Stomach (tissue), 4 donors: ENCODE results near the gene ZACN.
"Not testable (repeated sequence)": the region's sequence is repeated elsewhere in the genome, so short reads cannot be mapped to it uniquely, and the experiment has no call there.

Experiments
- EP300 ChIP-seq: sonication (generic); formaldehyde crosslinking; IDR thresholded peaks from one replicate; pipeline ENCODE4 v1.6.1; 2017; ENCODE audit warnings: antibody characterized with exemption
- POLR2A ChIP-seq, 4 donors: fragments of 450-650 bp; IDR thresholded peaks; one replicate each; pipeline ENCODE4 v1.6.1; 2016; ENCODE audit warnings: antibody characterized with exemption in 4 of 4, control low read depth in 2 of 4, mild to moderate bottlenecking in 1 of 4, moderate library complexity in 1 of 4
- POLR2AphosphoS5 ChIP-seq, 3 donors: sonication (generic); formaldehyde crosslinking; IDR thresholded peaks; one replicate each; pipeline ENCODE4 v1.6.1; 2016; ENCODE audit warnings: antibody characterized with exemption in 3 of 3
- TF ChIP-seq, protein P1 (sequence below), 7 experiments: fragments of 450-650 bp in 4 of 7; fragments of 200-600 bp in 3 of 7; sonication (generic) in 3 of 7; IDR thresholded peaks; one replicate each; pipeline ENCODE4 v1.5.1; 2016 to 2019; ENCODE audit warnings: antibody characterized with exemption in 7 of 7, control low read depth in 2 of 7, mild to moderate bottlenecking in 1 of 7

DNA sequence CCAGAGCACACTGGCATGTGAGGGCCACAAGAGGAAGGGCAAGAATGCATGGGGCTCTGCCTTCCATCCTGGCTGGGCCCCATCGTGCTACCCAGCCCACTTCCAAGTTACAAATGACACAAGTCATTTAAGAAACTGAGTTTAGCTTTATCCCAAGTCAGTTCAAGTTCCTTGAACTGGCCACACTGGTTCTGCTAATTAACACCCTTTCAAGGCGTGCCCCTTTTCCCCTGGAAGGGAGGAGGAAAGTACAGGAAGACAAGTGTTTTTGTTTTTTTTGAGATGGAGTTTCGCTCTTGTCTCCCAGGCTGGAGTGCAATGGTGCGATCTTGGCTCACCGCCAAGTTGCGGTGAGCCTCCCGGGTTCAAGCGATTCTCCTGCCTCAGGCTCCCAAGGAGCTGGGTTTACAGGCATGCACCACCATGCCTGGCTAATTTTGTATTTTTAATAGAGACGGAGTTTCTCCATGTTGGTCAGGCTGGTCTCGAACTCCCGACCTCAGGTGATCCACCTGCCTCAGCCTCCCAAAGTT is 34.4 kb upstream of the ZACN start:
- TF ChIP-seq, protein P1, sequence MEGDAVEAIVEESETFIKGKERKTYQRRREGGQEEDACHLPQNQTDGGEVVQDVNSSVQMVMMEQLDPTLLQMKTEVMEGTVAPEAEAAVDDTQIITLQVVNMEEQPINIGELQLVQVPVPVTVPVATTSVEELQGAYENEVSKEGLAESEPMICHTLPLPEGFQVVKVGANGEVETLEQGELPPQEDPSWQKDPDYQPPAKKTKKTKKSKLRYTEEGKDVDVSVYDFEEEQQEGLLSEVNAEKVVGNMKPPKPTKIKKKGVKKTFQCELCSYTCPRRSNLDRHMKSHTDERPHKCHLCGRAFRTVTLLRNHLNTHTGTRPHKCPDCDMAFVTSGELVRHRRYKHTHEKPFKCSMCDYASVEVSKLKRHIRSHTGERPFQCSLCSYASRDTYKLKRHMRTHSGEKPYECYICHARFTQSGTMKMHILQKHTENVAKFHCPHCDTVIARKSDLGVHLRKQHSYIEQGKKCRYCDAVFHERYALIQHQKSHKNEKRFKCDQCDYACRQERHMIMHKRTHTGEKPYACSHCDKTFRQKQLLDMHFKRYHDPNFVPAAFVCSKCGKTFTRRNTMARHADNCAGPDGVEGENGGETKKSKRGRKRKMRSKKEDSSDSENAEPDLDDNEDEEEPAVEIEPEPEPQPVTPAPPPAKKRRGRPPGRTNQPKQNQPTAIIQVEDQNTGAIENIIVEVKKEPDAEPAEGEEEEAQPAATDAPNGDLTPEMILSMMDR (IDR thresholded peaks at IDR 0.05) = not testable (repeated sequence)
- TF ChIP-seq POLR2A (IDR thresholded peaks at IDR 0.05); EP300; POLR2AphosphoS5 (IDR thresholded peaks at IDR 0.05): not testable (repeated sequence)
